MG63 (cell line): ENCODE data around the gene PLA1A. TPM values are rescaled to one million over a fixed set of nuclear protein-coding genes. Genes with fewer than 3 reads are reported as not detected.
"Not testable (repeated sequence)": the region's sequence is repeated elsewhere in the genome, so short reads cannot be mapped to it uniquely, and the experiment has no call there.

Experiments used
- DNase-seq: peaks from one replicate; pipeline ENCODE4 v3.0.0-alpha.2; 2020
- H3K27me3 ChIP-seq: fragments of 250-450 bp; sonication (Bioruptor Pico); 2 replicates; pipeline ENCODE4 v1.5.1; 2020; ENCODE audit warnings: mild to moderate bottlenecking, moderate library complexity
- H3K36me3 ChIP-seq: fragments of 250-450 bp; sonication (Bioruptor Pico); 2 replicates; pipeline ENCODE4 v1.5.1; 2020; ENCODE audit warnings: mild to moderate bottlenecking, moderate library complexity
- H3K4me3 ChIP-seq: fragments of 250-450 bp; sonication (Bioruptor Pico); 2 replicates; pipeline ENCODE4 v1.5.1; 2020; ENCODE audit warnings: mild to moderate bottlenecking, moderate library complexity
- H3K9me3 ChIP-seq: fragments of 250-450 bp; sonication (Bioruptor Pico); 2 replicates; pipeline ENCODE4 v1.5.1; 2020; ENCODE audit warnings: mild to moderate bottlenecking, moderate library complexity
- total RNA-seq: library from RNA; depleted of rRNA; stranded (reverse); fragments of >200 nt; shearing (Covaris generic); gene quantifications from 2 replicates; pipeline ENCODE4 v1.2.3, GENCODE V29; 2014; ENCODE audit warnings: low replicate concordance

PLA1A gene
- total RNA-seq, 1 experiment from 2014 or later = not detected

DNA sequence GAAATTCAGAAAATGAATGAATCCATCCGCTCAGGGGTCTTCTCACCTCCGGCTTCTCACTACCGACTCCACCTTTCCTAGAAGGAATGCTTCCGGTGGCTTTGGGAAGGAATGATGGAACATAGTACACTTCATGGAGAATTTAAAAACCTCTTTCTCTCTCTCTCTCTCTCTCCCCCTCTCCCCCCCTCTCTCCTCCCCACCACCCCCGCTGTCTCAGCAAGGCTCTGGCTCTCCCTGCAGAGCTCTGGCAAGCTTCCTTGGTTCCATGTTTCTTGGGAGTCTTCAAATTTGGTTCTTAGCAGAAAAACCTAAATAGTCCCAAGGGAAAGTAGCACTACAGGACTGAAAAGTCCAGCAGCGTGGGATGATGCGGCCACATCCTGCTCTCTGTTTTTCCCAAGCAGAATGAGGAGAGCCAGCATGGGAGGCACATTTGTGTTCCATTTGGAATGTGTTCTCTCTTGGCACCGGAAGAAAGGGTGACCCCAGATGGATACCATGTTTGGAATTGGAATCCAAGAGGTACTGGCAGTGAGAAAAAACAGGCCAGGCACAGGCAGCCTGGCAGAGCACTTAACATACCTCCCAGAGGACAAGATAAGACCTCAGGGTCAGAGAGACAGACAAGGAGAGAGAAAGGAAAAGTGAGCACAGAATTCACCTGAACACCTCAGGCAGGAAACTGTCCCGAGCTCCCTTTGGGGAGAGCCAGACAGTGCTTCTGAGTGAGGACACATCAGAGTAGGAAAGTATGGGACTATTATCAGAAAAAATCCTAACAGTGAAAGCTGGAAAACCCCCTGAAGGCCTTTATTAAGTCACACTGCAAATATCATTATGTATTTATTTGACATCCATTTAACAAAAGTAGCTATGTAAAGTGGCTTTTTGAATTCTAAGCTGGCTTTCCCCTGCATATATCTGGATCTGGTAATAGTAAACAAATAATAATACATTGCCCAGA lies 63.1 kb downstream of the PLA1A start, which contains the start of gene POPDC2:
POPDC2 (minus strand) TSS at position 116 of the 967 bp plus-strand sequence. CDS start 166 bp downstream, outside the sequence.
- Histone ChIP-seq H3K36me3 (no peaks in the 10 kb centered on the region), H3K27me3 (no peaks in the 10 kb centered on the region), H3K9me3 (no peaks in the 10 kb centered on the region), H3K4me3 (no peak within 1 kb of the TSS)
- no peak for DNase-seq

DNA sequence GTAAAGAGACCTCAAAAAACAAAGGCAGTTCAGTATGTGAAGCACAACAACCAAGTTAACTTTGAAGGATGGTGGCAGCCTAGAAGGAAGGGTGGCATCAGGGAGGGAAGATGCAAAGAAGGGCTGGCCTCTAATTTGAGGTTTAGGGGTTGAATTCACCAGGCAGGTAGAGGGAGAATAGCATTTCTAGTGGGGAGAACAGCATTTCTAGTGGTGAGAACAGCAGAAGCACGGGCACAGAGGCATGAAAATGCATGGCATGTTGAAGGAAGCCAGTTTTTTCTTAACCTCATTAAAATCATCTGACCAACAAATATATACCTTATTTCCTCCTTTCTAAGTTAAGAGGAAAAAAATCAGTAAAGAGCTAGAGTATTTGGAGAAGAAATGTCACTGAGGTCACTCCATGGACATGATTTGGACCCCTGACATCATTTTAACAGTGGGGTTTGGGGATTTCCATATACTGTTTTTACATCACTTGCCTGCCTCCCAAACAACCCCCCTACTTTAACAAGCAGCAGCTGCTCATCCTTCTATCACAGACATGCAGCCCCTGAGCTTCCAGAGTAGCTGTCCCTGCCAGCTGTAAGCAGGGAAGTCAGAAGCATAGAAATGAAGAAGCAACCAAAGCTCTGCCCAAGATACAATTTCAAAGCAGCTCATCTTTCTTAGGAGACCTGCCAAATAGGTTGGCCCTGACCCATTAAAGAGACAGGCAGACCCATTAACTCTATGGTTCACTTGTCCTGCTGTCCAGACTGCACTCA lies 65.1 kb downstream of the PLA1A start:
- H3K9me3 ChIP-seq = no peaks in the 10 kb centered on the region
- peak; percentile 31 for DNase-seq
- H3K4me3 ChIP-seq = no peak overlapping the region
- H3K36me3 ChIP-seq = no peaks in the 10 kb centered on the region
- no peaks in the 10 kb centered on the region for H3K27me3 ChIP-seq

DNA sequence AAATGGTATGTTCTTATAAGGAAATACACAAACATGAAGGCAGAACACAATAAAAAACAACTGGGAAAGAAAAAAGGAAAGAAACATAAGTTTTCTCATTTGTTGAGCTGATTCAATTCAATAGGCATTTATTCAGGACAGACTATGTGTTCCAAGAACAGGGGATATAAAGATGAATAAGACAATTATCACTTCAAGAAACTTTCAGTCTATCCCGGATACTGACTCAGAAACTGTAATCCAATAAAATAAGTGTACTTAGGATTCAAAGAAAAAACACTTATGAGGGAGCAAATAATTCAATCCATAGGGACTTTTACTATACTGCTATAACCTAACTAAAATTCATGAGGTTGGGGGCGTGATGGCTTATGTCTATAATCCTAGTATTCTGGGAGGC lies 66.2 kb downstream of the PLA1A start:
- H3K36me3 ChIP-seq = peaks cover 5% of the 10 kb centered on the region; the same call in 1 of the 2 replicates

DNA sequence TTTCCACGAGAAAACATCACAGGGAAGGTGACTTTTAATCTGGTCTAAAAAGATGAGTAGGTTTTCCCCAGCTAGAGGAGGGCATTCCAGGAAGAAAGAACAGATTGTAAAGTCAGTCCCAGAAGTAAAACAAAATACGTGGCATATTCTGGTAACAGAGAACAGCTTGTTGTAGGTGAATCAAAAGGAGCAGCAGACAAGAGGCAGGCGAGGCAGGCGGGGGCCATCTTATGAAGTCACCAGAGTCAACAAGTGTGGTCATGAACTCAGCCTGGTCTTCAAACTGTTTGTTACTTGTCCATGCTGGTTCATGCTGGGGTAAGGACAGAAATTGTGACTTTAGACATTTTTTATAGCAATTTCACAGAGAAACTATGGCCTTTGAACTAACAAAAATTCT lies 66.7 kb downstream of the PLA1A start:
- H3K4me3 ChIP-seq = no peak overlapping the region
- no peaks in the 10 kb centered on the region for H3K9me3 ChIP-seq
- H3K36me3 ChIP-seq = peaks cover 8% of the 10 kb centered on the region; the same call in 1 of the 2 replicates
- no peak for DNase-seq
- no peaks in the 10 kb centered on the region for H3K27me3 ChIP-seq

More for the DNA sequence above, 66.2 kb downstream of the PLA1A start:
- no peaks in the 10 kb centered on the region for H3K9me3 ChIP-seq
- DNase-seq = no peak
- no peaks in the 10 kb centered on the region for H3K27me3 ChIP-seq
- no peak overlapping the region for H3K4me3 ChIP-seq

DNA sequence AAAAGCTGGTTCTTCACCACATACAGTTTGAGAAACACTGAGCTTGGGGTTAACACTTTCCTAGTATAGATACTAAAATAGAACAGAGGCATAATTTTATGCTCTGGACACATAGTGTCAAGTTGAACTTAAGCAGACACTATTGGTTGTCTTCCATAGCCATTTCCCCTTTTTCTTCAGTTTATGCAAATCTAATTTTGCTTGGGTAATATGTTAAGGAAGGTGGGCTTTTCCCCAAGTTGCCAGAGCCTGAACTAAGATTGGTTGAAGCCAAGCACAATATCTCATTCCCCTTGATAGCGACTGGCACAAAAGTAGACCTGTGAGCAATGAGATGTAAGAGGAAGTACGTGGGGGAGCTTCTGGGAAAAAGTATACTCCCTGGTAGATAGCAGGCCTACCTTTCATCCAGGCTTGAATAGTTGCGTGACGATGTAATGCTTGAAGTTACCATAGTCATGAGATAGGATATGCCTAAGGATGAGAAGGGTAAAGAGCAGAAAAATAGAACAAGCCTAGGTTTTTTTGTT lies 67.2 kb downstream of the PLA1A start:
- H3K27me3 ChIP-seq = no peaks in the 10 kb centered on the region
- DNase-seq = no peak

DNA sequence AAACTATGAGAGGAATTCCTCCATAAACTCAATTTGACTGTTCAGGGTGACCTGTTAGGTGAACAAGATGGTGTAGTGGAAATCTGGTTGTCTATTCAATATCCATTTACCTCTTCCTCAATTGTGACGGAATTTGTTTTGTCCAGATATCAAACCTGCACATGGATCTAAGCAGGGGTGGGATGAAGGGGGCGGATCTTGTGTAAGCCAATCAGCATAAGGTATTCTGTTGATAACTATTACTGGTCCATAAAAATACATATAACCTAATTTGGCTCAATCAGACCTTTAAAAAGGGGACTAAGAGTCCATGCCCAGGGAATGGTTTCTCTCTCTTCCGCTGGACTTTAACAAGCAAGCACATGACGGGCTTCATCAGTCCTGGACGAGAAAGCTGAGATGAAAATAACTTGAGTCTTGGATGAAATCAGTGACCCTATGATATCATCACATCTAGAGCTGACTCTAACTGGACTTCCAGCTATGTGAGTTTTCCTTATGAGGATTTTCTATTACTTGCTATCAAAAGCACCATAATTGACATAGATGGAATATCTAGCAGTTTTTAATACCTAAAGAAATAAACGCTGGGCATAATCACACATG lies 68.4 kb downstream of the PLA1A start:
- no peaks in the 10 kb centered on the region for H3K9me3 ChIP-seq
- no peak for DNase-seq
- no peaks in the 10 kb centered on the region for H3K27me3 ChIP-seq
- H3K36me3 ChIP-seq = peaks cover 10% of the 10 kb centered on the region; the same call in 1 of the 2 replicates
- H3K4me3 ChIP-seq = no peak overlapping the region

More for the DNA sequence above, 67.2 kb downstream of the PLA1A start:
- no peak overlapping the region for H3K4me3 ChIP-seq
- no peaks in the 10 kb centered on the region for H3K9me3 ChIP-seq
- peaks cover 10% of the 10 kb centered on the region; the same call in 1 of the 2 replicates for H3K36me3 ChIP-seq

DNA sequence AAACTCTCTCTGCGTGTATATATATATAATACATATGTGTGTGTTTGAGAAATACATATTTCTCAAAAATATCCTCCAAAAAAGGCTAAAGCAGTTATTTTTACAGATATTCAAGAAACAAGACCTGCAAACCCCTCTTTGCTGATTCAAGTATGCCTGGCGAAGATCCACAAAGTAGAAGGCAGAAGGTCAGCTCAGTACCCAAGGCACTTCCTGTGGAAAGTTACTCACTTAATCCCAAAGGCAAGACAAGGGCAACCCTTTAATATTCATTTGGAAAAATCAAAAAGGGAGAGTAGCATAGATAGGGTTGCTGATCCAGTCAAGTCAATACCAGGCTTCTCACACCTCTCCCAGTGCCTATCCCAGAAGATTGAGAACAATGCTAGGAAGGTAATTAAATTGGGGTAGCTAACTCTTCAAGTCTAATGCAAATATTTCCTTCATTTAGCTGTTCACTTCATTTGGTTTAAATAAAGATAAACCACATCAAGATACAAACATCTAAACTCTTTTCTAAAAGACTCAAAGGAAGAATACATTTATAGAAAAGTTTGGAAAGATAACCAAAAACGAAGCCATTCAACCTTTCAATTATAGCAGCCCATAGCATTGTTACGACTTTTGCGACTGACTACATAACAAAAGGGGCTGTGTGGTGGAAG lies 72.4 kb downstream of the PLA1A start:
- no peak overlapping the region for H3K4me3 ChIP-seq
- DNase-seq = no peak
- no peaks in the 10 kb centered on the region for H3K27me3 ChIP-seq
- H3K36me3 ChIP-seq = peaks cover 17% of the 10 kb centered on the region; the same call in 1 of the 2 replicates
- H3K9me3 ChIP-seq = no peaks in the 10 kb centered on the region

DNA sequence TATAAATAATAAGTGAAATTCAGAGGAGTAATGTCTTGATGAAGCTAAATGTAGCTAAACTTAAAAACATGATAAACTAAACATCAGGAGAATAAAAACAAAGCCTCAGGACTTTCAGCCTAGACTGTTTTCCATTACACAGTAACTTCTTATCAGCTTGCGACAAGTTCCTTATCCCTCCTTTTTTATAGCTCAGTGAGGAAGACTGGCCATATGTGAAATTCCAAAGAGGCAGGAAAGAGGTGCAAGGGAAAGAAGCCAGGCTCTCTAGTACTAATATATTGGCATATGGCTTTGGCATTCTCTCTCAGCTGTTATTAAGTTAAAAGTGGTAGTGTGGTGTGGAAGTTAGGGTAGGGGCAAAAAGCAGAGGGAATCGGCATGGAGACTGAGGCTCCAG lies 75.1 kb downstream of the PLA1A start:
- no peak for DNase-seq
- no peaks in the 10 kb centered on the region for H3K9me3 ChIP-seq
- no peaks in the 10 kb centered on the region for H3K27me3 ChIP-seq
- H3K36me3 ChIP-seq = peaks cover 19% of the 10 kb centered on the region; the same call in 1 of the 2 replicates
- H3K4me3 ChIP-seq = no peak overlapping the region

DNA sequence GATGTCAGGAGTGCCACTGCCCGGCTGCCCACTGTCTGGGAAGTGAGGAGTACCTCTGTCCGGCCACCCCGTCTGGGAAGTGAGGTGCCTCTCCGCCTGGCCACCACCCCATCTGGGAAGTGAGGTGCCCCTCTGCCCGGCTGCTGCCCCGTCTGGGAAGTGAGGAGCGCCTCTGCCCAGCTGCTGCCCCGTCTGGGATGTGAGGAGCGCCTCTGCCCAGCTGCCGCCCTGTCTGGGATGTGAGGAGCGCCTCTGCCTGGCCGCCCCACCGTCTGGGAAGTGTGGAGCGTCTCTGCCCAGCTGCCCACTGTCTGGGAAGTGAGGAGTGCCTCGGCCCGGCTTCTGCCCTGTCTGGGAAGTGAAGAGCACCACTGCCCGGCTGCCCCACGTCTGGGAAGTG lies 76.2 kb downstream of the PLA1A start:
- Histone ChIP-seq H3K4me3 (no peak overlapping the region), H3K27me3 (no peaks in the 10 kb centered on the region), H3K36me3 (peaks cover 14% of the 10 kb centered on the region; the same call in 1 of the 2 replicates), H3K9me3 (no peaks in the 10 kb centered on the region)
- DNase-seq = no peak

DNA sequence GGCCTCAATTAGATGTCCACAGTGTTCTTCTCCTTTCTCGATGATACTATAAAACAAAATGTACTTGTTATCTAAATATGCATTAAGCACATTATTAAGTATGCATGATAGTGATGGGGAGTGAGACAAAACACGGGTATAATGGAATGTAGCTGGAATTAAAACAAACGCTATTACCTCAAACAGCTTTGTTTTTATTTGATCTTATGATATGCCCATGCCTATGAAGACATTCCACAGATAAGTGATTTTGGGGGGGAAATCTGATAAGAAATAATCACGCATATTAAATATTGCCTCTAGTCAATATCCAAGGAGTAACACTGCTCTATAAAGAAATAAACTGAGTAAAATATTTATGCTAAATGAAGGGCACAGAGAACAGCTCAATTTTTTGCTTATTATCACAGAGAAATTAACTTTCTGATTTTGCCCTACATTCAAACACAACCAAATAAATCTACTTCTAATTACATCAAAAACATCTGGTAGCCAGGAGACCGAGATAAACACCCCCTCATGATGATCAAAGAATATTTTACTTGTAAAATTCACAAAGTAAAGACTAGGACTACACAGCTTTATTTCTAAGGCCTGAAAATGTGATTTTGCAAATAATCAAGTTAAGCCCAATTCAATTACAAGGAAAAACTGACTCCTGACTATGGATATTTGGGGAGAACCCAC lies 77.6 kb downstream of the PLA1A start:
- H3K9me3 ChIP-seq = no peaks in the 10 kb centered on the region
- no peak for DNase-seq
- no peaks in the 10 kb centered on the region for H3K27me3 ChIP-seq
- no peak overlapping the region for H3K4me3 ChIP-seq
- H3K36me3 ChIP-seq = peaks cover 8% of the 10 kb centered on the region; the same call in 1 of the 2 replicates

DNA sequence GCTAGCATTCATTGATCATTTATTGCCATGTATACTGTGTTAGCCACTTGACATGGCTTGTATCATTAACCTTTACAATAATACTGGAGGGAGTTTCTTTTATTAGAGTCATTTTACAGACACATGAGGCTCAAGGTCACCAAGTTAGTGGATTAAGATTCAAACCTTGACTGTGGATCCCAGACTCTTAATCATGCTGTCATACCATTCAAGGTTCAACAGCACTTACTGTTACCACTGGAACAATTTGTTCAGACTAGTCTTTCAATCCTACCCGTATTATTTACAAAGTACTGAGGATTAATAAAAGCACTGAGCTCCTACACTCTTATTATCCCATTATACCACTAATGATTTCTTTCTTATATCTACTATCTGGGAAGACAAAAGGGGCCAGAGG lies 78.3 kb downstream of the PLA1A start:
- Histone ChIP-seq H3K36me3 (peaks cover 8% of the 10 kb centered on the region; the same call in 1 of the 2 replicates), H3K27me3 (no peaks in the 10 kb centered on the region), H3K9me3 (no peaks in the 10 kb centered on the region), H3K4me3 (peak overlapping the region; percentile 60)
- DNase-seq = no peak

DNA sequence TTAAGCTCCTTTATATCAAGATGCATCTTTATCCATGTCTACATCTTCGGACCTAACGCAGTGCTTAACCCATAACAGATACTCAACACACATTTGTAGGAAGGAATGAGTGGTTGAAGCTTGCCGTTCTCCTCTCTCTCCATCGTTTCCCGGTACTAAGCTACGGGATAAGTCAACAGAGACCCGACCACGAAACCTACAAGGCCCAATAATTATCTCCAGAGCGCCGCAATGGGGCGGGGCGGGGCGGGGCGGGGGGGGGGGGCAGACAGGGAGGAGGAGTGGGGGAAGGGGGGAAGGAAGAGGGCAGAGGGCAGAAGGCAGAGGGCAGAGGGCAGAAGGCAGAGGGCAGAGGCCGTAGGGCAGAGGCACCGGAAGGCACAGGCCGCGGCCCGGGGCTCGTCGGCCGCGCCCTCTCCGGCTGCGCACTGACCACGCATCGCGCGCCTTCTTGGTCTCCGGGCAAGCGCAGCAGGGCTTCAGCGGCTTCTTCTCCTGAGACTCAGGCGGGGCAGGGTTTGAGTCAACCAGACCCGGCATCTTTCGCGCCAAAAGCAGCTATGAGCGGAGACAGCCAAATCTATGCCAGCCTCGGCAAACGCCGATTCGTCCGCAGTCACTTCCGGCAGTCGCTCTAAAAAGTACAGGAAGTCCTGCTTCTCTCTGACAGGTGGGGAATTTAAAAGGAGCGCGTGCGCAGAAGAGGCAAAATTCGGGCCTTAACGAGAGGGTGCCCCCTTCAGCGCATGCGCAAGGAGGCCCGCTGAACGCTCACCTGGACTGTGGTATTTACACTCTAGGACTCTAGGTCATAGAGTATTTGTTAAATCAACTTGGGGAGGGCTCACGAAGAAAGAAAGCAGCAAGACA lies 79.3 kb downstream of the PLA1A start, which contains the start of gene COX17:
COX17 (minus strand) TSS at position 636 of the 870 bp plus-strand sequence; CDS start at position 540, 96 bp downstream.
- H3K36me3 ChIP-seq = peaks cover 8% of the 10 kb centered on the region; the same call in 1 of the 2 replicates
- no peaks in the 10 kb centered on the region for H3K9me3 ChIP-seq

DNA sequence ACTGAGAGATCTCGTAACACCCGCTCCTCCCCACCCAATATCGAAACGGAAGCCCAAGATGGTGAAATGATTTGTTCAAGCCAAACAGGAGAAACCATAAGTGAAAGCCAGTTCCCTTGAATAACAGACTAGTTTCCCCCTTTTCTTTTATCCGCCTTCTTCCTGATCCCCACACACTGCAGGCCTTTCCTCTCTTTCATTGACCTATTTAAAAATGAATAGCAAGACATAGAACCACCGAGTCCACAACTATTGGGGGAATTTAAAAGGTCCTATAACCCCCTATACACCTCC lies 79.9 kb downstream of the PLA1A start:
- Histone ChIP-seq H3K4me3 (peak overlapping the region; percentile 60), H3K36me3 (peaks cover 8% of the 10 kb centered on the region; the same call in 1 of the 2 replicates), H3K9me3 (no peaks in the 10 kb centered on the region), H3K27me3 (no peaks in the 10 kb centered on the region)
- DNase-seq = no peak

More for the DNA sequence above, 79.3 kb downstream of the PLA1A start, which contains the start of gene COX17:
- Histone ChIP-seq H3K27me3 (no peaks in the 10 kb centered on the region), H3K4me3 (peak within 1 kb of the TSS; percentile 60)
- peak; percentile 96 for DNase-seq

DNA sequence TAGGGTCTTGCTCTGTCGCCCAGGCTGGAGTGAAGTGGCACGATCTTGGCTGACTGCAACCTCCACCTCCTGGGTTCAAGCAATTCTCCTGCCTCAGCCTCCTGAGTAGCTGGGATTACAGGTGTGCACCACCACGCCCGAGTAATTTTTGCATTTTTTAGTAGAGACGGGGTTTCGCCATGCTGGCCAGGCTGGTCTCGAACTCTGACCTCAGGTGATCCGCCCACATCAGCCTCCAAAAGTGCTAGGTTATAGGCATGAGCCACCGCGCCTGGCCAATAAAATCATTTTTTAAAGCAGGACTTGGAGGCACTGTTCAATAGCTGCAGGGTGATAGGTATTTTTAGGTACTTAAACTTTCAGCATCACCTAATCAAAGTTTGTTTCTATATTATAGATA lies 80.5 kb downstream of the PLA1A start:
- not testable (repeated sequence) for DNase-seq, H3K4me3 ChIP-seq, H3K27me3 ChIP-seq, H3K36me3 ChIP-seq, H3K9me3 ChIP-seq
